ENCODE data around the gene SRA1.

The SRA1 gene

GRCh38 chr5:140574165-140574564, 16.9 kb upstream of the SRA1 start:
- TF ChIP-seq CTCF (IDR thresholded peaks at IDR 0.05; ENCODE audit: insufficient read depth, low read length), result no peak
- no peak for TF ChIP-seq POLR2AphosphoS5 (IDR thresholded peaks at IDR 0.05; ENCODE audit: low read depth)
- no peak for TF ChIP-seq GABPA (IDR thresholded peaks at IDR 0.05; ENCODE audit: low read depth)
- TF ChIP-seq SPI1 (IDR thresholded peaks at IDR 0.05; ENCODE audit: borderline replicate concordance, low read depth), result no peak
- TF ChIP-seq REST (IDR thresholded peaks at IDR 0.05; ENCODE audit: insufficient replicate concordance, low read depth), result no peak
- no peak overlapping the region for H3K4me3 ChIP-seq (replicated peaks; ENCODE audit: insufficient read depth, low read length)
- DNase-seq (ENCODE audit: low read depth in 1 of 2, low spot score in 1 of 2), result no peak
- H3K27me3 ChIP-seq (ENCODE audit: insufficient read depth, poor library complexity, severe bottlenecking), result no peaks in the 10 kb centered on the region
- no peak overlapping the region for H3K27ac ChIP-seq (replicated peaks)

GRCh38 chr5:140573683-140574082, 16.4 kb upstream of the SRA1 start:
- TF ChIP-seq POLR2AphosphoS5 (IDR thresholded peaks at IDR 0.05; ENCODE audit: low read depth), result no peak
- no peak for TF ChIP-seq REST (IDR thresholded peaks at IDR 0.05; ENCODE audit: insufficient replicate concordance, low read depth)
- no peak for TF ChIP-seq CTCF (IDR thresholded peaks at IDR 0.05; ENCODE audit: insufficient read depth, low read length)
- no peak for TF ChIP-seq SPI1 (IDR thresholded peaks at IDR 0.05; ENCODE audit: borderline replicate concordance, low read depth)
- no peak for TF ChIP-seq GABPA (IDR thresholded peaks at IDR 0.05; ENCODE audit: low read depth)
- H3K27ac ChIP-seq (replicated peaks), result no peak overlapping the region

GRCh38 chr5:140571105-140571504, 13.8 kb upstream of the SRA1 start:
- TF ChIP-seq CTCF (IDR thresholded peaks at IDR 0.05; ENCODE audit: insufficient read depth, low read length) (no peak), GABPA (IDR thresholded peaks at IDR 0.05; ENCODE audit: low read depth) (no peak), POLR2AphosphoS5 (IDR thresholded peaks at IDR 0.05; ENCODE audit: low read depth) (no peak), REST (IDR thresholded peaks at IDR 0.05; ENCODE audit: insufficient replicate concordance, low read depth) (no peak), SPI1 (IDR thresholded peaks at IDR 0.05; ENCODE audit: borderline replicate concordance, low read depth) (no peak)
- Histone ChIP-seq H3K4me3 (replicated peaks; ENCODE audit: insufficient read depth, low read length) (no peak overlapping the region), H3K27ac (replicated peaks) (no peak overlapping the region), H3K27me3 (ENCODE audit: insufficient read depth, poor library complexity, severe bottlenecking) (no peaks in the 10 kb centered on the region)
- DNase-seq (ENCODE audit: low read depth in 1 of 2, low spot score in 1 of 2), result no peak

More at GRCh38 chr5:140573683-140574082, 16.4 kb upstream of the SRA1 start:
- no peaks in the 10 kb centered on the region for H3K27me3 ChIP-seq (ENCODE audit: insufficient read depth, poor library complexity, severe bottlenecking)
- no peak overlapping the region for H3K4me3 ChIP-seq (replicated peaks; ENCODE audit: insufficient read depth, low read length)
- no peak for DNase-seq (ENCODE audit: low read depth in 1 of 2, low spot score in 1 of 2)

Data from HL-60 (cell line).